Heart left ventricle (tissue), 16 donors: ENCODE results near the gene OXLD1. TPM values are rescaled to one million over a fixed set of nuclear protein-coding genes. Genes with fewer than 3 reads are reported as not detected.

Experiments used
- ATAC-seq, 4 donors: fragments of 200-7000 bp; cut with Tn5 transposase; one replicate each; pipeline ENCODE4 v1.9.1; 2020 to 2022; ENCODE audit warnings: moderate library complexity in 4 of 4, mild to moderate bottlenecking in 3 of 4, moderate number of reproducible peaks in 1 of 4
- DNase-seq, 5 donors: peaks; one replicate each; pipeline ENCODE4 v3.0.0-alpha.2; 2020
- H3K27ac ChIP-seq, 12 donors: fragments of 200-600 bp; sonication (generic) in 4 of 12; one replicate each; pipeline versions ENCODE4 v1.5.0 to v1.8.0; 2016 to 2022; ENCODE audit warnings: mild to moderate bottlenecking in 2 of 12
- H3K27me3 ChIP-seq, 9 donors: fragments of 200-600 bp; sonication (generic) in 2 of 9; one replicate each; pipeline versions ENCODE4 v1.5.1 to v1.8.0; 2016 to 2022; ENCODE audit warnings: mild to moderate bottlenecking in 3 of 9
- H3K36me3 ChIP-seq, 9 donors: fragments of 200-600 bp; sonication (generic) in 2 of 9; one replicate each; pipeline versions ENCODE4 v1.5.0 to v1.8.0; 2018 to 2022; ENCODE audit warnings: mild to moderate bottlenecking in 2 of 9
- H3K4me1 ChIP-seq, 12 donors: fragments of 200-600 bp; sonication (generic) in 4 of 12; one replicate each; pipeline versions ENCODE4 v1.5.0 to v1.8.0; 2016 to 2022; ENCODE audit warnings: mild to moderate bottlenecking in 3 of 12
- H3K4me3 ChIP-seq, 12 donors: fragments of 200-600 bp; sonication (generic) in 4 of 12; one replicate each; pipeline versions ENCODE4 v1.5.0 to v1.8.0; 2017 to 2022; ENCODE audit warnings: mild to moderate bottlenecking in 9 of 12, moderate library complexity in 4 of 12
- H3K9me3 ChIP-seq, 12 donors: fragments of 200-600 bp; sonication (generic) in 4 of 12; one replicate each; pipeline versions ENCODE4 v1.5.0 to v1.8.0; 2016 to 2022; ENCODE audit warnings: mild to moderate bottlenecking in 1 of 12
- POLR2A ChIP-seq, 2 donors: fragments of 450-650 bp; IDR thresholded peaks; one replicate each; pipeline ENCODE4 v1.6.1; 2017; ENCODE audit warnings: antibody characterized with exemption in 2 of 2, mild to moderate bottlenecking in 2 of 2, moderate library complexity in 2 of 2
- WGBS, 4 donors: extraction: QIAGEN DNeasy Blood & Tissue Kit in 2 of 4; methylation state at CpG; one replicate each; pipeline versions ENCODE4 v1.1.5 to v1.1.7; 2013 to 2018; 5-methylcytosine and 5-hydroxymethylcytosine counted together
- intact Hi-C, 10 donors: fragments of 100-400 bp; cut with DNase I; formaldehyde crosslinking; loops; one replicate each; pipeline versions ENCODE4 v1.11.1 to v1.14.2; 2022
- polyA plus RNA-seq, 2 donors: library from polyadenylated mRNA; stranded (reverse); fragments of 200-250 nt; gene quantifications; one replicate each; pipeline ENCODE4 v1.2.3, GENCODE V29; 2013
- total RNA-seq, 9 donors: library from RNA; depleted of rRNA in 2 of 9; stranded (reverse); fragments of >200 nt in 2 of 9; fragmentation: NEBNext Ultra II Directional in 3 of 9; extraction: Animal tissue kit (Norgen Biotek cat#: 25700) in 3 of 9; gene quantifications; one replicate each; pipeline versions ENCODE4 v1.1.0 to v1.2.4, GENCODE V29; 2016 to 2023
- TF ChIP-seq, protein P1 (sequence below), 12 donors: fragments of 200-600 bp; sonication (generic) in 4 of 12; IDR thresholded peaks; one replicate each; pipeline versions ENCODE4 v1.5.0 to v1.8.0; 2018 to 2022; ENCODE audit warnings: antibody characterized with exemption in 12 of 12, mild to moderate bottlenecking in 5 of 12
- donor health status: ischemic (EF 13 %, LVEDD 7.1; RV severe dilation, severe dysfunction).
- donor health status: healthy with polysubstance abuse.
- donor health status: DM: no; HTN: yes; CAD: no.
- donor health status: DM: no; HTN: no; CAD: no.
- donor health status: ischemic (EF 25% LVEDD 6.9; RV normal size, moderate dysfunction).
- donor health status: ischemic (EF 25% LVEDD 5.7; RV mildly dilated, moderate dysfunction).
- donor health status: healthy.
- donor health status: DM: yes; HTN: yes; CAD: no.
- donor health status: ischemic (EF 35%, LVEDD 5.7; RV mildly dilated, moderate dysfunction).
- donor health status: nonischemic (EF 11% LVEDD 7.7; RV severe dilation, severe dysfunction).
- donor health status: DM: yes; HTN: yes; CAD: no.
- donor health status: PGD.
- donor health status: ischemic (EF 29% LVEDD 5.4; RV normal size, mild dysfunction).
- donor health status: nonischemic (EF 23%, LVEDD 6.1; RV moderate dilation, normal function).

OXLD1 gene
- total and polyA plus RNA-seq, 11 donors: 16.9 to 42.9 (median 22.1) TPM

DNA sequence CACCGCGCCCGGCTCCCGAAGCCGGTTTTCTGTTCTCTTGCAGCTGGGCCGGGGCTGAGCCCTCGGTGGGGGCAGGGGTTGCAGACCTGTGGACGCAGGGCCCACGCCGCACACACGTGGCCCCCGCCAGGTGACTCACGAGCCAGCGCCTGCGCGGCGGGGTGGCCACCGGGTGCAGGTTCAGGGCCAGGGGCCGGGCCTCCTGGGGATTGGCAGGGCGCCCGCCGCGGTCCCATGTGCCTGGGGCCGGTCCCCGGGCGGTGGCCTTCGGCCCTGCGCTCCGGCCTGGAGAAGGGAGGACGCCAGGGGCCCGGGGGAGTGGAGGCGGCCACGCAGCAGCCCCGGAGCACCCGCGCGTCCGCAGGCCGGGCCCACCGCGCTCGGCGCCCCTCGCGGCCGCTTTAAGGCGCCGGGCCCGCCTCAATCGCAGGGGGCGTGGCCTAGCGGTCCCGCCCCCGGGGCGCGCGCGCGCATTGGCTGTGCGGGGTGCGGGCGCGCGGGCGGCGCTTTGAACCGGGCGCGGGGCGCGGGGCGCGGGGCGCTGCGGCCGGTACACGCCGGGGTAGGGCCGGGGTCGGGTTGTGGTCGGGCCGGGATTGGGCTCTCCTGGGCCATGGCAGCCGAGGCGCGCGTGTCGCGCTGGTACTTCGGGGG is 45.5 kb upstream of the OXLD1 start, which contains the start of gene SLC25A10:
TSS of gene SLC25A10 (plus strand) at position 471 of the 654 bp plus-strand sequence. CDS start at position 614, 143 bp downstream.
- H3K4me3 ChIP-seq: peak within 1 kb of the TSS; percentile 59 to 98 (median 82)
- peak within 1 kb of the TSS in 10 of 12 donors; percentile 8 to 77 (median 56) for H3K27ac ChIP-seq
- H3K9me3 ChIP-seq: no peaks in the 10 kb centered on the region
- peak; percentile 70 to 86 (median 76) for DNase-seq
- H3K27me3 ChIP-seq: no peaks in the 10 kb centered on the region
- intact Hi-C loops: loop anchor here in 1 of 10 donors (2.0 kb wide), 1 partner anchor 35 kb away; no protein-coding TSS in a partner anchor
- 0 to 1% (median 0%) methylated on average over 6 to 89 of the region's 89 CpGs for WGBS, 4 donors
- peaks cover 6 to 35% (median 27%) of the 10 kb centered on the region in 12 donors for H3K4me1 ChIP-seq
- TF ChIP-seq POLR2A (IDR thresholded peaks at IDR 0.05): peak in 1 of 2 donors; percentile 52
- TF ChIP-seq, protein P1, sequence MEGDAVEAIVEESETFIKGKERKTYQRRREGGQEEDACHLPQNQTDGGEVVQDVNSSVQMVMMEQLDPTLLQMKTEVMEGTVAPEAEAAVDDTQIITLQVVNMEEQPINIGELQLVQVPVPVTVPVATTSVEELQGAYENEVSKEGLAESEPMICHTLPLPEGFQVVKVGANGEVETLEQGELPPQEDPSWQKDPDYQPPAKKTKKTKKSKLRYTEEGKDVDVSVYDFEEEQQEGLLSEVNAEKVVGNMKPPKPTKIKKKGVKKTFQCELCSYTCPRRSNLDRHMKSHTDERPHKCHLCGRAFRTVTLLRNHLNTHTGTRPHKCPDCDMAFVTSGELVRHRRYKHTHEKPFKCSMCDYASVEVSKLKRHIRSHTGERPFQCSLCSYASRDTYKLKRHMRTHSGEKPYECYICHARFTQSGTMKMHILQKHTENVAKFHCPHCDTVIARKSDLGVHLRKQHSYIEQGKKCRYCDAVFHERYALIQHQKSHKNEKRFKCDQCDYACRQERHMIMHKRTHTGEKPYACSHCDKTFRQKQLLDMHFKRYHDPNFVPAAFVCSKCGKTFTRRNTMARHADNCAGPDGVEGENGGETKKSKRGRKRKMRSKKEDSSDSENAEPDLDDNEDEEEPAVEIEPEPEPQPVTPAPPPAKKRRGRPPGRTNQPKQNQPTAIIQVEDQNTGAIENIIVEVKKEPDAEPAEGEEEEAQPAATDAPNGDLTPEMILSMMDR (IDR thresholded peaks at IDR 0.05): peak in 4 of 12 donors; percentile 14 to 32 (median 20)
- H3K36me3 ChIP-seq: peaks cover 0 to 16% (median 11%) of the 10 kb centered on the region in 9 donors
- ATAC-seq: peak; percentile 33 to 83 (median 74)

DNA sequence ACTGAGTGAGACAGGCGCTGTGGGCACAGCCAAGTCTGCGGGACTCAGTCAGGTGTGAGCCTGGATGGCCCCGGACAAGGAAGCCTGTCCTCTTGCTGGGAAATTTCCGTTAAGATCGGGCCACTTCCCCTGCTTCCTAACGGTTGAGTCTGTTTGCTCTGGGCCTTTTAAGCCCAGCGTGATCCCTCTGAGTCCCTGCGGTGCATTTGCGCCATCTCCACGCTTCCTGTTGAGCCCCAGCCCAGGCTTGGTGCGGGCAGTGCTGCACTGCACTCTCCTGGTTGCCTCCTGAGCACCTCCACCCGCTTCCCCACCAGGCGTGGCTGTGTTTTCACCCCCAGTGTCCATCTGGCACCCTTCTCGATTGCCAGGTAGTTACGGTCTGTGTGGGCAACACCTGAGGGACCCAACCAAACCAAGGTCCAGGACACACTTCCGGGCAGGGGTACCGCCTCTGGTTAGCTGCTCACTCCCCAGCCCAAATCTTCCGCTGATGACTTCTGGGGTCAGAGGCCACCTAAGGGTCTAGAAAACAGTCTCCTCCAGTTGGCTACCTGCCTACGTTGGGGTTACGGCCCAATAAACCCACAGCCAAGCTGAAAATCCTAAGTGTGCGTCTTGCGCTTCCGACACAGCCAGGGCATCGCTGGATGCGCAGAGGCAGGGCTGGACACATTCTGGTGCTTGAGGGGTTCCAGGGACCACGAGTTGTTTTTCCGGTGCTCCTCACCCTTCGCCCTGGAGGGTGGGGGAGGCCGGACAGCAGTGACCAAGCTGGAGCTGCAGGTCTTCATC is 44.3 kb upstream of the OXLD1 start:
- peaks cover 0 to 28% (median 23%) of the 10 kb centered on the region in 9 donors for H3K36me3 ChIP-seq
- no peak overlapping the region for H3K27ac ChIP-seq
- no peaks in the 10 kb centered on the region for H3K27me3 ChIP-seq
- H3K9me3 ChIP-seq: no peaks in the 10 kb centered on the region
- intact Hi-C loops: loop anchor here in 1 of 10 donors (2.0 kb wide), 1 partner anchor 34 kb away; no protein-coding TSS in a partner anchor
- H3K4me1 ChIP-seq: peaks cover 6 to 35% (median 27%) of the 10 kb centered on the region in 12 donors
- no peak for TF ChIP-seq POLR2A (IDR thresholded peaks at IDR 0.05)
- TF ChIP-seq, protein P1 (IDR thresholded peaks at IDR 0.05): no peak
- no peak for DNase-seq
- peak in 2 of 4 donors; percentile 3 to 31 for ATAC-seq
- 11 to 15% (median 13%) methylated on average over 26 to 29 of the region's 29 CpGs for WGBS, 4 donors
- peak overlapping the region in 9 of 12 donors; percentile 59 to 98 (median 82) for H3K4me3 ChIP-seq

- Histone ChIP-seq H3K9me3 (no peaks in the 10 kb centered on the region), H3K4me3 (no peak overlapping the region), H3K27me3 (no peaks in the 10 kb centered on the region), H3K4me1 (peaks cover 6 to 45% (median 37%) of the 10 kb centered on the region in 12 donors), H3K27ac (no peak overlapping the region), H3K36me3 (peaks cover 0 to 43% (median 36%) of the 10 kb centered on the region in 9 donors)
- TF ChIP-seq POLR2A (IDR thresholded peaks at IDR 0.05): no peak
- TF ChIP-seq, protein P1 (IDR thresholded peaks at IDR 0.05): no peak
- no peak for DNase-seq
- intact Hi-C loops: no loop called here
- 80 to 84% (median 82%) methylated on average over 14 to 17 of the region's 17 CpGs for WGBS, 4 donors
- no peak for ATAC-seq
Measured at GRCh38 chr17:81708739-81709185, 42.4 kb upstream of the OXLD1 start.
